B cell (primary cell): ENCODE results near the gene RNF113A. TPM values are rescaled to one million over a fixed set of nuclear protein-coding genes. Genes with fewer than 3 reads are reported as not detected.
"Not testable (repeated sequence)": the region's sequence is repeated elsewhere in the genome, so short reads cannot be mapped to it uniquely, and the experiment has no call there.

Source experiments
- ATAC-seq: fragments of 200-7000 bp; cut with Tn5 transposase; one replicate; pipeline ENCODE4 v1.10.0; 2021; ENCODE audit warnings: low read depth, mild to moderate bottlenecking, moderate number of reproducible peaks, moderate library complexity
- CTCF ChIA-PET: fragments of 350-600 bp; sonication (Branson Sonifier 250); formaldehyde crosslinking; loops from one replicate; lab custom pipeline; 2021; ENCODE audit warnings: antibody characterized with exemption, inconsistent platforms; lab: Charles Lee
- POLR2A ChIA-PET: fragments of 350-600 bp; sonication (Branson Sonifier 250); formaldehyde crosslinking; loops from one replicate; lab custom pipeline; 2021; ENCODE audit warnings: antibody characterized with exemption; lab: Charles Lee
- DNase-seq: peaks from one replicate; pipeline ENCODE4 v3.0.0; 2013
- H2AFZ ChIP-seq: 2 replicates; pipeline ENCODE4 v1.6.1; 2012; ENCODE audit warnings: mild to moderate bottlenecking, low read depth, low read length; ENCODE audit not compliant: insufficient read depth, poor library complexity, severe bottlenecking
- H3K27ac ChIP-seq, 2 donors: 1 replicate in 1 of 2; 2 replicates in 1 of 2; pipeline ENCODE4 v1.5.1; 2012 to 2013; ENCODE audit warnings: low read length in 2 of 2, mild to moderate bottlenecking in 2 of 2, moderate library complexity in 1 of 2
- H3K27me3 ChIP-seq, 4 experiments: fragments of 200-600 bp in 1 of 4; sonication (generic) in 1 of 4; replicated peaks in 1 of 4; 1 replicate in 2 of 4; 2 replicates in 2 of 4; pipeline versions ENCODE4 v1.6.1 to v1.7.0; 2013 to 2016; ENCODE audit warnings: low read length in 3 of 4, mild to moderate bottlenecking in 2 of 4, mixed read lengths in 1 of 4, moderate library complexity in 1 of 4; ENCODE audit not compliant: insufficient read depth in 4 of 4, control insufficient read depth in 3 of 4; ENCODE audit errors: control extremely low read depth in 1 of 4
- H3K36me3 ChIP-seq, 2 experiments: replicated peaks in 1 of 2; 1 replicate in 1 of 2; 2 replicates in 1 of 2; pipeline versions ENCODE4 v1.6.1 to v1.7.1; 2013; ENCODE audit warnings: low read length in 1 of 2; ENCODE audit not compliant: insufficient read depth in 2 of 2, control insufficient read depth in 1 of 2; ENCODE audit errors: control extremely low read depth in 1 of 2, extremely low read depth in 1 of 2
- H3K4me1 ChIP-seq, 2 donors: fragments of 200-600 bp in 1 of 2; sonication (generic) in 1 of 2; 1 replicate in 1 of 2; 2 replicates in 1 of 2; pipeline versions ENCODE4 v1.5.1 to v1.6.1; 2013 to 2017; ENCODE audit warnings: low read length in 2 of 2; ENCODE audit not compliant: control insufficient read depth in 2 of 2, insufficient read depth in 2 of 2
- H3K4me2 ChIP-seq: replicated peaks from 2 replicates; pipeline ENCODE3; 2012; ENCODE audit warnings: mild to moderate bottlenecking, low read depth, low read length; ENCODE audit not compliant: poor library complexity, severe bottlenecking
- H3K4me3 ChIP-seq, 5 experiments: fragments of 200-600 bp in 1 of 5; sonication (generic) in 1 of 5; 1 replicate in 3 of 5; 2 replicates in 2 of 5; pipeline versions ENCODE4 v1.5.1 to v1.7.0; 2011 to 2016; ENCODE audit warnings: low read length in 4 of 5, mild to moderate bottlenecking in 4 of 5, low read depth in 2 of 5, control low read depth in 1 of 5, moderate library complexity in 1 of 5; ENCODE audit not compliant: insufficient read depth in 1 of 5; ENCODE audit errors: control extremely low read depth in 1 of 5, extremely low read depth in 1 of 5
- H3K79me2 ChIP-seq: fragments of 200-600 bp; sonication (generic); one replicate; pipeline ENCODE4 v1.6.0; 2016; ENCODE audit warnings: low read length; ENCODE audit not compliant: control insufficient read depth, insufficient read depth
- H3K9ac ChIP-seq: fragments of 200-600 bp; sonication (generic); 2 replicates; pipeline ENCODE4 v1.6.1; 2017; ENCODE audit warnings: mild to moderate bottlenecking, low read length, moderate library complexity
- H3K9me3 ChIP-seq, 3 donors: one replicate each; pipeline versions ENCODE4 v1.6.1 to v1.7.1; 2013; ENCODE audit warnings: low read length in 2 of 3; ENCODE audit not compliant: control insufficient read depth in 2 of 3, insufficient read depth in 1 of 3; ENCODE audit errors: control extremely low read depth in 1 of 3
- H4K20me1 ChIP-seq: 2 replicates; pipeline ENCODE4 v1.6.0; 2012; ENCODE audit warnings: mild to moderate bottlenecking, low read length; ENCODE audit not compliant: insufficient read depth, control insufficient read depth, poor library complexity, severe bottlenecking
- H3K27ac Mint-ChIP-seq: one replicate; pipeline ENCODE4 v1.8.0; 2021; ENCODE audit warnings: mixed read lengths
- H3K27me3 Mint-ChIP-seq: one replicate; pipeline ENCODE4 v1.8.0; 2021; ENCODE audit warnings: mixed read lengths
- H3K4me1 Mint-ChIP-seq: one replicate; pipeline ENCODE4 v1.8.0; 2021; ENCODE audit warnings: mixed read lengths
- H3K4me3 Mint-ChIP-seq: one replicate; pipeline ENCODE4 v1.8.0; 2021; ENCODE audit warnings: mixed read lengths
- H3K9me3 Mint-ChIP-seq: one replicate; pipeline ENCODE4 v1.8.0; 2022; ENCODE audit warnings: mixed read lengths; ENCODE audit not compliant: insufficient read depth
- EZH2 ChIP-seq: IDR thresholded peaks from 2 replicates; pipeline ENCODE4 v1.6.1; 2012; ENCODE audit warnings: borderline replicate concordance, low read depth, mild to moderate bottlenecking, moderate library complexity, low read length; ENCODE audit not compliant: insufficient read depth, poor library complexity, severe bottlenecking
- WGBS: methylation state at CpG from one replicate; pipeline ENCODE4 v1.1.5; 2013; ENCODE audit warnings: missing lambda C conversion rate; ENCODE audit not compliant: insufficient coverage; 5-methylcytosine and 5-hydroxymethylcytosine counted together
- intact Hi-C: fragments of 100-400 bp; cut with micrococcal nuclease; formaldehyde crosslinking; loops from one replicate; pipeline ENCODE4 v1.10.0; 2022
- polyA plus RNA-seq: library from polyadenylated mRNA; depleted of rRNA; stranded (reverse); fragments of >200 nt; gene quantifications from 2 replicates; pipeline ENCODE4 v1.2.3, GENCODE V29; 2012
- total RNA-seq, 2 donors: library from RNA; stranded (reverse); fragments of 120-200 nt in 1 of 2; gene quantifications; 1 replicate in 1 of 2; 2 replicates in 1 of 2; pipeline versions ENCODE4 v1.2.3 to v1.2.4, GENCODE V29; 2013 to 2022
- TF ChIP-seq, protein P1 (sequence below): fragments of 200-600 bp; IDR thresholded peaks from one replicate; pipeline ENCODE4 v1.8.0; 2022; ENCODE audit warnings: antibody characterized with exemption, mild to moderate bottlenecking

Gene RNF113A
- total and polyA plus RNA-seq, 2 donors (not counting 1 experiment from before 2014, with no cell fraction given): 37.2 to 50.6 TPM

DNA sequence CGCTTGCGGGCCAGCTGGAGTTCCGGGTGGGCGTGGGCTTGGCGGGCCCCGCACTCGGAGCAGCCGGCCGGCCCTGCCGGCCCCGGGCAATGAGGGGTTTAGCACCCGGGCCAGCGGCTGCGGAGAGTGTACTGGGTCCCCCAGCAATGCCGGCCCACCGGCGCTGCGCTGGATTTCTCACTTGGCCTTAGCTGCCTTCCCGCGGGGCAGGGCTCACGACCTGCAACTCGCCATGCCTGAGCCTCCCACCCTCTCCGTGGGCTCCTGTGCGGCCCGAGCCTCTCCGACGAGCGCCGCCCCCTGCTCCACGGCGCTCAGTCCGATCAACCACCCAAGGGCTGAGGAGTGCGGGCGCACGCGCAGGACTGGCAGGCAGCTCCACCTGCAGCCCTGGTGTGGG, 19.1 kb upstream of the RNF113A start:
- CTCF ChIA-PET, H3K4me1 Mint-ChIP-seq, H4K20me1 ChIP-seq, POLR2A ChIA-PET, DNase-seq, H3K4me3 Mint-ChIP-seq, H3K27ac Mint-ChIP-seq, H3K79me2 ChIP-seq, H2AFZ ChIP-seq, ATAC-seq, H3K4me2 ChIP-seq, H3K4me3 ChIP-seq, H3K4me1 ChIP-seq, intact Hi-C loops, H3K36me3 ChIP-seq, H3K27me3 ChIP-seq, H3K9me3 Mint-ChIP-seq, H3K27ac ChIP-seq, H3K9ac ChIP-seq, H3K27me3 Mint-ChIP-seq, H3K9me3 ChIP-seq: not testable (repeated sequence)
- 87% methylated on average over 7 of the region's 36 CpGs for WGBS

GRCh38 chrX:119887721-119888425, 16.3 kb upstream of the RNF113A start:
- Mint-ChIP-seq H3K4me3 (peak overlapping the region; percentile 71), H3K27ac (no peak overlapping the region), H3K4me1 (peaks cover 9% of the 10 kb centered on the region), H3K9me3 (no peaks in the 10 kb centered on the region), H3K27me3 (no peaks in the 10 kb centered on the region)
- no peaks in the 10 kb centered on the region for H3K27me3 ChIP-seq
- peaks cover 5 to 9% of the 10 kb centered on the region in 2 donors for H3K4me1 ChIP-seq
- ATAC-seq (peak; percentile 86), DNase-seq (peak; percentile 66)
- ChIA-PET POLR2A (no interaction called here), CTCF (interaction anchor here (0.6 to 1.0 kb wide), 6 partner anchors 12 to 399 kb away, joined by 3 to 5 read pairs (median 3); no protein-coding TSS in a partner anchor)
- intact Hi-C loops: loop anchor here (5.0 kb wide), 1 partner anchor 36 kb away; the partner anchor contains the start of gene UPF3B
- H3K9ac ChIP-seq: peak overlapping the region; percentile 50
- H4K20me1 ChIP-seq: no peaks in the 10 kb centered on the region
- no peaks in the 10 kb centered on the region for H3K79me2 ChIP-seq
- H3K27ac ChIP-seq: no peak overlapping the region
- H3K36me3 ChIP-seq: no peaks in the 10 kb centered on the region
- 5% methylated on average over 14 of the region's 40 CpGs for WGBS
- H2AFZ ChIP-seq: peak overlapping the region; percentile 70
- peak overlapping the region in 4 of 5 experiments; percentile 27 to 50 (median 40) for H3K4me3 ChIP-seq
- no peak for TF ChIP-seq EZH2
- TF ChIP-seq, protein P1, sequence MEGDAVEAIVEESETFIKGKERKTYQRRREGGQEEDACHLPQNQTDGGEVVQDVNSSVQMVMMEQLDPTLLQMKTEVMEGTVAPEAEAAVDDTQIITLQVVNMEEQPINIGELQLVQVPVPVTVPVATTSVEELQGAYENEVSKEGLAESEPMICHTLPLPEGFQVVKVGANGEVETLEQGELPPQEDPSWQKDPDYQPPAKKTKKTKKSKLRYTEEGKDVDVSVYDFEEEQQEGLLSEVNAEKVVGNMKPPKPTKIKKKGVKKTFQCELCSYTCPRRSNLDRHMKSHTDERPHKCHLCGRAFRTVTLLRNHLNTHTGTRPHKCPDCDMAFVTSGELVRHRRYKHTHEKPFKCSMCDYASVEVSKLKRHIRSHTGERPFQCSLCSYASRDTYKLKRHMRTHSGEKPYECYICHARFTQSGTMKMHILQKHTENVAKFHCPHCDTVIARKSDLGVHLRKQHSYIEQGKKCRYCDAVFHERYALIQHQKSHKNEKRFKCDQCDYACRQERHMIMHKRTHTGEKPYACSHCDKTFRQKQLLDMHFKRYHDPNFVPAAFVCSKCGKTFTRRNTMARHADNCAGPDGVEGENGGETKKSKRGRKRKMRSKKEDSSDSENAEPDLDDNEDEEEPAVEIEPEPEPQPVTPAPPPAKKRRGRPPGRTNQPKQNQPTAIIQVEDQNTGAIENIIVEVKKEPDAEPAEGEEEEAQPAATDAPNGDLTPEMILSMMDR: peak; percentile 53
- peak overlapping the region; percentile 72 for H3K4me2 ChIP-seq
- H3K9me3 ChIP-seq: no peaks in the 10 kb centered on the region
